PC-3 (cell line): ENCODE measurements around the gene TCHH. TPM values are rescaled to one million over a fixed set of nuclear protein-coding genes. Genes with fewer than 3 reads are reported as not detected.

Source experiments
- ATAC-seq: fragments of 200-7000 bp; cut with Tn5 transposase; 2 replicates; pipeline ENCODE4 v1.9.1; 2020; ENCODE audit warnings: mild to moderate bottlenecking, moderate library complexity
- Bru-seq: library from RNA; stranded (reverse); fragments of 400-500 nt; gene quantifications from one replicate; lab custom pipeline; 2021; lab: Mats Ljungman, UMichigan
- BruChase-seq, 2 experiments: library from RNA; stranded (reverse); fragments of 400-500 nt; gene quantifications; one replicate each; lab custom pipeline; 2021; lab: Mats Ljungman, UMichigan
- BruUV-seq: library from RNA; stranded (reverse); fragments of 400-500 nt; replicated peaks from 2 replicates; lab custom pipeline; 2021; lab: Mats Ljungman, UMichigan
- CTCF ChIA-PET: fragments of 300-600 bp; sonication (Branson Sonifier 250); formaldehyde crosslinking; loops from one replicate; lab custom pipeline; 2022; ENCODE audit warnings: antibody characterized with exemption; lab: Charles Lee
- POLR2A ChIA-PET: fragments of 300-600 bp; sonication (Branson Sonifier 250); formaldehyde crosslinking; loops from one replicate; lab custom pipeline; 2022; ENCODE audit warnings: antibody characterized with exemption; ENCODE audit not compliant: unreplicated experiment; lab: Charles Lee
- DNase-seq: peaks from one replicate; pipeline ENCODE4 v3.0.0-alpha.2; 2015
- H2AFZ ChIP-seq: fragments of 300-600 bp; sonication (generic); 2 replicates; pipeline ENCODE4 v1.6.0; 2016; ENCODE audit warnings: antibody characterized with exemption, low read length
- H3F3A ChIP-seq: fragments of 300-600 bp; sonication (generic); one replicate; pipeline ENCODE4 v1.6.0; 2017; ENCODE audit warnings: antibody characterized with exemption, low read length, control low read depth, mild to moderate bottlenecking; ENCODE audit not compliant: unreplicated experiment
- H3K27ac ChIP-seq: fragments of 300-600 bp; sonication (generic); 2 replicates; pipeline ENCODE4 v1.5.1; 2016; ENCODE audit warnings: mild to moderate bottlenecking, low read length
- H3K27me3 ChIP-seq: fragments of 300-600 bp; sonication (generic); 2 replicates; pipeline ENCODE4 v1.6.1; 2016; ENCODE audit warnings: low read length, mixed read lengths
- H3K36me3 ChIP-seq: fragments of 300-600 bp; sonication (generic); 2 replicates; pipeline ENCODE4 v1.6.1; 2016; ENCODE audit warnings: low read depth, mixed run types, low read length, mixed read lengths
- H3K4me1 ChIP-seq: fragments of 300-600 bp; sonication (generic); 2 replicates; pipeline ENCODE4 v1.5.1; 2016; ENCODE audit warnings: low read length; ENCODE audit not compliant: insufficient read depth
- H3K4me2 ChIP-seq: fragments of 300-600 bp; sonication (generic); 2 replicates; pipeline ENCODE4 v1.6.0; 2016; ENCODE audit warnings: low read length
- H3K4me3 ChIP-seq: fragments of 300-600 bp; sonication (generic); 2 replicates; pipeline ENCODE4 v1.5.1; 2016; ENCODE audit warnings: mild to moderate bottlenecking, low read length, mixed read lengths
- H3K79me2 ChIP-seq: fragments of 300-600 bp; sonication (generic); 2 replicates; pipeline ENCODE4 v1.6.1; 2017; ENCODE audit warnings: low read length, mixed read lengths
- H3K9ac ChIP-seq: fragments of 300-600 bp; sonication (generic); 2 replicates; pipeline ENCODE4 v1.6.0; 2016; ENCODE audit warnings: mild to moderate bottlenecking, low read length
- H3K9me2 ChIP-seq: fragments of 300-600 bp; sonication (generic); replicated peaks from 2 replicates; pipeline ENCODE4 v1.6.1; 2016; ENCODE audit warnings: mixed run types, low read length, mixed read lengths
- H3K9me3 ChIP-seq: fragments of 300-600 bp; sonication (generic); 2 replicates; pipeline ENCODE4 v1.6.1; 2016; ENCODE audit warnings: low read length, mixed read lengths
- H4K20me1 ChIP-seq: fragments of 300-600 bp; sonication (generic); 2 replicates; pipeline ENCODE4 v1.6.1; 2016; ENCODE audit warnings: low read length, mixed read lengths
- EZH2 ChIP-seq: fragments of 300-600 bp; sonication (generic); IDR thresholded peaks from one replicate; pipeline ENCODE4 v1.6.1; 2017; ENCODE audit warnings: antibody characterized with exemption, mild to moderate bottlenecking, low read length; ENCODE audit not compliant: unreplicated experiment
- EZH2phosphoT487 ChIP-seq: fragments of 300-600 bp; sonication (generic); IDR thresholded peaks from 2 replicates; pipeline ENCODE4 v1.6.1; 2018; ENCODE audit warnings: mild to moderate bottlenecking, antibody characterized with exemption, low read length, borderline replicate concordance
- intact Hi-C: fragments of 100-400 bp; cut with micrococcal nuclease; formaldehyde crosslinking; loops from 2 replicates; pipeline ENCODE4 v1.9.0; 2023
- long read RNA-seq: library from polyadenylated mRNA; unstranded; transcript quantifications from one replicate; pipeline ENCODE4 v2.0.0, GENCODE V29; 2021; ENCODE audit not compliant: unreplicated experiment
- total RNA-seq: library from RNA; depleted of rRNA; stranded (reverse); fragments of >200 nt; gene quantifications from 2 replicates; pipeline ENCODE4 v1.2.3, GENCODE V29; 2014; rRNA removed
- TF ChIP-seq, protein P1 (sequence below): fragments of 300-600 bp; sonication (generic); conservative IDR thresholded peaks from 2 replicates; pipeline ENCODE4 v1.5.1; 2017; ENCODE audit warnings: antibody characterized with exemption, low read depth, mild to moderate bottlenecking, low read length

TCHH gene, protein sequence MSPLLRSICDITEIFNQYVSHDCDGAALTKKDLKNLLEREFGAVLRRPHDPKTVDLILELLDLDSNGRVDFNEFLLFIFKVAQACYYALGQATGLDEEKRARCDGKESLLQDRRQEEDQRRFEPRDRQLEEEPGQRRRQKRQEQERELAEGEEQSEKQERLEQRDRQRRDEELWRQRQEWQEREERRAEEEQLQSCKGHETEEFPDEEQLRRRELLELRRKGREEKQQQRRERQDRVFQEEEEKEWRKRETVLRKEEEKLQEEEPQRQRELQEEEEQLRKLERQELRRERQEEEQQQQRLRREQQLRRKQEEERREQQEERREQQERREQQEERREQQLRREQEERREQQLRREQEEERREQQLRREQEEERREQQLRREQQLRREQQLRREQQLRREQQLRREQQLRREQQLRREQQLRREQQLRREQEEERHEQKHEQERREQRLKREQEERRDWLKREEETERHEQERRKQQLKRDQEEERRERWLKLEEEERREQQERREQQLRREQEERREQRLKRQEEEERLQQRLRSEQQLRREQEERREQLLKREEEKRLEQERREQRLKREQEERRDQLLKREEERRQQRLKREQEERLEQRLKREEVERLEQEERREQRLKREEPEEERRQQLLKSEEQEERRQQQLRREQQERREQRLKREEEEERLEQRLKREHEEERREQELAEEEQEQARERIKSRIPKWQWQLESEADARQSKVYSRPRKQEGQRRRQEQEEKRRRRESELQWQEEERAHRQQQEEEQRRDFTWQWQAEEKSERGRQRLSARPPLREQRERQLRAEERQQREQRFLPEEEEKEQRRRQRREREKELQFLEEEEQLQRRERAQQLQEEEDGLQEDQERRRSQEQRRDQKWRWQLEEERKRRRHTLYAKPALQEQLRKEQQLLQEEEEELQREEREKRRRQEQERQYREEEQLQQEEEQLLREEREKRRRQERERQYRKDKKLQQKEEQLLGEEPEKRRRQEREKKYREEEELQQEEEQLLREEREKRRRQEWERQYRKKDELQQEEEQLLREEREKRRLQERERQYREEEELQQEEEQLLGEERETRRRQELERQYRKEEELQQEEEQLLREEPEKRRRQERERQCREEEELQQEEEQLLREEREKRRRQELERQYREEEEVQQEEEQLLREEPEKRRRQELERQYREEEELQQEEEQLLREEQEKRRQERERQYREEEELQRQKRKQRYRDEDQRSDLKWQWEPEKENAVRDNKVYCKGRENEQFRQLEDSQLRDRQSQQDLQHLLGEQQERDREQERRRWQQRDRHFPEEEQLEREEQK (N-terminal part only)
- not detected in 2 replicates for total RNA-seq
- Bru-seq, nascent RNA: not detected
- BruChase-seq, experiment 1, labeled RNA remaining after a 6-hour chase: percentile 8 among the genes with signal in this experiment
- BruChase-seq, experiment 2, labeled RNA remaining after a 2-hour chase: not detected
- long read RNA-seq: 0 reads

DNA sequence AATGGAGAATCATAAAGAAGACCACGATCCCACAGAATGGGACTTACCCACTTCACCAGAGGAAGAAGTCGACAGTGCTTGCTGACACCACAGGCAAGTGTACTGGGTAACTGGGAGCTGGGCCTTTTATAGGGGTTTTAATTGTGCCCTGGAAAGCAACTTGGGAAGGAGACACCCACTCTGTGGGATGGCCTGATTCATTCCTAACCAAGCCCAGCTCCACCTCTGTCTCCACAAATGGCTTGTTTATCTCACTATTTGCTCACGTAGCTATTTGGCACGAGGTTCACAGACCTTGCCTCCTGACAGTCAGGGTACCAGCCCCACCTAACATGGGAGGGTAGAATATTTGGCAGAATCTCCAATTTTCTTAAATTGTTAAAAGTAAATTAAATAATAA is at the start of gene TCHH:
Gene TCHH (minus strand): TSS at position 101 of the 400 bp plus-strand sequence. CDS start 1,364 bp downstream, outside the sequence.
- Histone ChIP-seq H3K4me1 (peaks cover 22% of the 10 kb centered on the region), H3F3A (no peaks in the 10 kb centered on the region), H3K9me3 (no peaks in the 10 kb centered on the region), H3K4me3 (no peak within 1 kb of the TSS), H2AFZ (no peak within 1 kb of the TSS), H3K36me3 (no peaks in the 10 kb centered on the region), H3K9me2 (no peaks in the 10 kb centered on the region), H4K20me1 (no peaks in the 10 kb centered on the region), H3K27me3 (peaks cover 81% of the 10 kb centered on the region), H3K27ac (no peak within 1 kb of the TSS), H3K79me2 (no peaks in the 10 kb centered on the region), H3K4me2 (no peak within 1 kb of the TSS), H3K9ac (no peak within 1 kb of the TSS)
- no TSS peak for BruUV-seq
- DNase-seq (no peak), ATAC-seq (no peak)
- intact Hi-C loops: no loop called here
- POLR2A ChIA-PET: no interaction called here
- CTCF ChIA-PET: no interaction called here
- no peak for TF ChIP-seq EZH2
- TF ChIP-seq, protein P1, sequence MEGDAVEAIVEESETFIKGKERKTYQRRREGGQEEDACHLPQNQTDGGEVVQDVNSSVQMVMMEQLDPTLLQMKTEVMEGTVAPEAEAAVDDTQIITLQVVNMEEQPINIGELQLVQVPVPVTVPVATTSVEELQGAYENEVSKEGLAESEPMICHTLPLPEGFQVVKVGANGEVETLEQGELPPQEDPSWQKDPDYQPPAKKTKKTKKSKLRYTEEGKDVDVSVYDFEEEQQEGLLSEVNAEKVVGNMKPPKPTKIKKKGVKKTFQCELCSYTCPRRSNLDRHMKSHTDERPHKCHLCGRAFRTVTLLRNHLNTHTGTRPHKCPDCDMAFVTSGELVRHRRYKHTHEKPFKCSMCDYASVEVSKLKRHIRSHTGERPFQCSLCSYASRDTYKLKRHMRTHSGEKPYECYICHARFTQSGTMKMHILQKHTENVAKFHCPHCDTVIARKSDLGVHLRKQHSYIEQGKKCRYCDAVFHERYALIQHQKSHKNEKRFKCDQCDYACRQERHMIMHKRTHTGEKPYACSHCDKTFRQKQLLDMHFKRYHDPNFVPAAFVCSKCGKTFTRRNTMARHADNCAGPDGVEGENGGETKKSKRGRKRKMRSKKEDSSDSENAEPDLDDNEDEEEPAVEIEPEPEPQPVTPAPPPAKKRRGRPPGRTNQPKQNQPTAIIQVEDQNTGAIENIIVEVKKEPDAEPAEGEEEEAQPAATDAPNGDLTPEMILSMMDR: no peak
- no peak for TF ChIP-seq EZH2phosphoT487

DNA sequence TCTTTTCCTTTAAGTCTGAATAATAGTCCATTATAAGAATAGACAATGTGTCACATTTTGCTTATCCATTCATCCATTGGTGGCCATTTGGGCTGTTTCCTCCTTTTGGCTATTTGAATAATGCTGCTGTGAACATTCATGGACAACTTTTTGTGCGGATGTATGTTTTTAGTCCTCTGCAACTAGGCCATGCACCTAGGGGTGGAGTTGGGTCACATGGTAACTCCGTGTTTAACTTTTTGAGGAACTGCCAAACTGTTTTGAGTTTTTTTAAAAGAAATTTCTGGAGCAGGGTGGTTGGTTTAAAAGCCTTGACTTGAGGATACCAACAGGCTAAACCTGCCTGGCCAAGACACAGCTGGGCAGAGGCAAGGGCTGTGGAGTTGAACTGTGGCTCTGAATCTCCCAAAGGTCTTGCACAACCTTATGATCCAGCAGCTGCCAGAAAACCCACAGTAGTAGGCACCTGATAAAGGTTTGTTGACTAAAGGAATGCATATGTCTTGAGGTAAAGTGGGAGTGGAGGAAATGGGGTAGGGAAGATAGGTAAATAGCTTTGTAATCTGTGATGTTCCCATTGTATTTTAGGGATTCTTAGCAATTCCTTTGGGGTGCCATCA is 49.4 kb upstream of the TCHH start:
- DNase-seq: peak; percentile 59
- Histone ChIP-seq H3K27me3 (peaks cover 1% of the 10 kb centered on the region; the same call in 1 of the 2 replicates), H3K36me3 (no peaks in the 10 kb centered on the region), H3K9ac (no peak overlapping the region), H2AFZ (no peak overlapping the region), H3K79me2 (no peaks in the 10 kb centered on the region), H3K4me1 (peaks cover 30% of the 10 kb centered on the region), H3F3A (no peaks in the 10 kb centered on the region), H3K4me3 (no peak overlapping the region), H3K9me2 (no peaks in the 10 kb centered on the region), H3K4me2 (no peak overlapping the region), H4K20me1 (no peaks in the 10 kb centered on the region), H3K27ac (no peak overlapping the region), H3K9me3 (no peaks in the 10 kb centered on the region)
- POLR2A ChIA-PET: no interaction called here
- TF ChIP-seq EZH2phosphoT487 (no peak), EZH2 (no peak)
- TF ChIP-seq, protein P1: no peak
- ATAC-seq: no peak
- intact Hi-C loops: no loop called here
- BruUV-seq: no TSS peak
- CTCF ChIA-PET: no interaction called here
